Left renal pelvis (tissue), 4 donors: ENCODE data around the gene EBF3. TPM values are rescaled to one million over a fixed set of nuclear protein-coding genes. Genes with fewer than 3 reads are reported as not detected.

Experiments used
- DNase-seq, 4 donors: peaks; one replicate each; pipeline ENCODE4 v3.0.0-alpha.2; 2013; ENCODE audit warnings: low read depth in 4 of 4, low spot score in 3 of 4
- polyA plus RNA-seq, 4 donors: library from polyadenylated mRNA; unstranded; fragments of 120-200 nt; gene quantifications; one replicate each; pipeline ENCODE4 v1.2.1, GENCODE V29; 2013; ENCODE audit not compliant: insufficient read length in 4 of 4

EBF3 gene
- polyA plus RNA-seq, 4 donors: 1.8 to 47.4 (median 3.6) TPM

DNA sequence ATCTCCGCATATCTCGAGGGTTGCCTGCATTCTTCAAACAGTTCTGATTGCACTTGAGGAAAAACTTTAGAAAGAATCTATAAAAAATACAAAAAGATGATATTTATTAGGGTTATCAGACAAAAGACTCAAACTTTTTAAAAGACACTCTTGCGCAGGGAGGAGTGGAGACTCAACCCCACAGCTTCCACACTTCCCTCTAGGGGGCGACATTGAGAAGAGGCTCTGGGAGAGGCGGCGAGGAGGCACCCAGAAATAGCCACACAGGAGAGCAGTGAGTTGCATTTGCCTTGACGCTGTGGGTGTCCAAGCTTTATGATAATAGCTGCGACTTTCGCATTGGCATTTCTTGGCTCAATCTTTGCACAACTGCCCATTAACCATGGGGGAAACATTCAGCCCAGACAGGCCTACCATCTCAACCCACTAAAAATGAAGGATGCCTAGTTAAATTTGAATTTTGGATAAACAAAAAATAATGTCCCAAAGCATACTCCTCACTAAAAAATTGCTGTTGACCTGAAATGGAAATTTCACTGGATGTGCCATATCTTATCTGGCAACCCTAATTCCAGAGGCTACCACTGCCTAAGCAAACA is 86.2 kb downstream of the EBF3 start:
- no peak for DNase-seq

DNA sequence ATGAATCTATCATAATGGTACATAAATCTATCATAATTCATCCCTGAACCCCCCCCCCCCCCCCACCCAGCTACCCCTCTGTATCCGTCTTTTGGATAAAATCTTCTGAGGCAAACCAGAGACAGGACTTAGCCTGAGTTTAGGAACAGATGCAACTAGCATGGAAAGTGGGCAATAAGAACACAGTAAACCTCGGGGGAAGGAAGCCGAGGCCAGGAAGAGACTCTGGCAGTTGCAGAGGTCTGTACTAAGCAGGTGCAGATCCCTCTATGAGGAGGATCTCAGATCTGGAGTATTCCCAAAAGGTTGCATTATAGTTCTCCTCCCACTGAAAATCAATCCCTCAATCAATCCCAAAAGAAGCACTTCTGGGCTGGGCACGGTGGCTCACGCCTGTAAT is 87.2 kb downstream of the EBF3 start:
- no peak for DNase-seq

DNA sequence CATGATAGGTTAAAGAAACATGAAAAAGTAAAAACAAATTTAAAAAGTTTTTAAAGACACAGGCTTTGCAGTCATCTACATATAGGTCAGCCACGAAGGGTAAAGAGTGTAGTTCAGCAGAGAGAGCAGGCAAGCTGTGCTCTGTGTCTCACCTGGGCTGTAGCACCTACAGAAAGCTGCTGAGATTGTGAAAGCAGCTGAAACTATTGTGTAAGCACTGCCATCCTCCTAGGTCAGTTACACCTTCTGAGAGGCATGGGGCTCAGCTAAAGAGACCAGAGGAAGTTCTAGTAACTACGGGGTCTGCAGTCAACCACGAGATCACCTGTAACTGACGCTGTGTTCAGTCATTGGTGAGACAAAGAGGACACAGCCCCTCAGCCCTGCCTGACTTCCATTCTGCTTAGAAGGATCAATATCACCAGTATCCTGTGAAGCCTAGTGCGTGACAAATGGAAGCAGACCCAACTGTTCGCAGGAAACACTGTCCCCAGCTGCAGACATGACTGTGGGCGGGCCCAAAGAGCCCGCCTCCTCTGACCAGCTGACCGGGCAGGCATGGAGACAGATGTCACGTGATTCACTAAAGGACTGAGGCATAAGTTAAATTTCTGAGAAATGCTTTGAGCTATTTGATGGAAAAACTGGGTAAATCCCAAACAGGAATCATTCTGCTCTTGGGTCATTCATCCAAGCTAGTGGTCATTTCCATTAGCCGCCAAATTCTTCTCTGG is 87.9 kb downstream of the EBF3 start:
- no peak for DNase-seq

DNA sequence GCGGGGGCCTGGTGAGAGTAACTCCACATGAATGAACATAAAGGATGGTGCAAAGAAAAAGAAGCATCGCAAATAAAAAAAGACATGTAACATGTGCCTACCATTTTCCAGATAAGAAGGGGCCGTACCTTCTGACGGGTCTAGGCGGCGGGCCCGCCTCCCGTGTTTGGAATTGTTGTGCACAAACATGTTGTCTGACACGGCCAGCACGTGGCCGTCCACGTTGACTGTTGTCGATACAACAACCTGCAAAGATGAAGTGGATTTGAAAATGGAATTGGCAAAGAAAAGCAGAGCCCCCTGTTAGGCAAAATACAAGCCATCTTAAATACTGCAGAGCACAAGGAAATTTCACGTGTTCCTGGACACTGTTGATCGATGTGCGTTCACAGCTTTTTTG is 90.7 kb downstream of the EBF3 start:
- DNase-seq: no peak

DNA sequence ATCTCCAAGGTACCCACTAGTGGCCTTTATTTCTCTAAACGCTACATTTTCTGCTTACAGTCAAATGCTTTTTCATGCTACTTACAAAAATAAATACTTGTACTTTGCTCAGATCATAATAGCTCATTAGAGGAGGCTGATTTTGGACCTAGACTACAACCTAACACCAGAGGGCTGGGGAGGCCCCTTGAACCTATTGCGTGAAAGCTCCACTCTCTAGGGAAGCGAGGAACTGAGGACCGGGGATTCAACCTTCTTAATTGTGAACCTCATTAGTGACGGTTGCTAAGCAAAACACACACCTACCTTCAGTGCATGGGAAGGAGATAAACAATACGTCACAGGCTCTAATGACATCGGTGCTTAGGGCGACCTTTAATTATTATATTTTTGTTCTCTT is 92.1 kb downstream of the EBF3 start:
- DNase-seq: no peak

DNA sequence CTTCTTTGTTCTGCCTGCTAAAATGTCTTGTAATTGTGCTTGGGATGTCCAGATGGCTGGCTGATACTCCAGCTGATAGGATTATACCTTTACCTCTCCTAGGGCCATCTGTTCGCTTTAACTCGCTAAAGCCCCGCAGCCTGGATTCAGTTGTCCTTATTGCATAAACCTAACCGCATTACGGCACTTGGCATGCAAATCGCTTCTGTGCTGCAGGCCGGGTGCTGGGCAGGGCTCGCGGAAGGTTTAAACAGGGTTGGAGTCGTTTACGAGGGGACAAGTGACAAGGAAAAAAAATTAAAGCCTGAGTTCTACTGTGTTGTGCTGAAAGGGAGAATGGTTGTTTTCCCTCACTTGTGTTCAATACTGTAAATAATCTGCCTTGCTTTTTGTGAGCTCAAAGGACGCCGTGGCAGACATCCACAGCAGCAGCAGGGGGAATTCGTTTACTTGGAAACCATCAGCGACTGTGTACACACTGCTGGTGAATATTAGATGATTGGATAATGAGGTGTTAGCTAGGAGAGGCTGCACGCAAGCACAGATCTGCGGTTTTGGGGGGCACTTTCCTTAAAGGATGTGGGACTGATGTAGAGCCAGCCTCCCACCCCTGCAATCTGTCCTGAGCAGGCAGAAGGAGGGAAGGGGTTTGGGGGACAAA is 93.0 kb downstream of the EBF3 start:
- no peak for DNase-seq

DNA sequence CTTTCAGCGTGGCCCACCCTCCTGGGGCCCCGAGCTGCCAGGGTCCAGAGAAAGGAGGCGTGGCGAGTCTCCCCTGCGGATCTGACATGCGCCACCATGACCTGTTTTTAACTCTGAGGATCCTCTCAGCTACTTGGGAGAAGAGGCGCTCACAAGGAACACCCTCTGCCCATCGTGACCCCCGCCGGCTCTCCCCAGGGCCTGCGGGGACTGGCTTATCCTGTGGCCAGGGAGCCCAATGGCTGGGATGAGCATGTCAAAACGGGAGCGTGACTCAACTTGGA is 93.7 kb downstream of the EBF3 start:
- DNase-seq: no peak

DNA sequence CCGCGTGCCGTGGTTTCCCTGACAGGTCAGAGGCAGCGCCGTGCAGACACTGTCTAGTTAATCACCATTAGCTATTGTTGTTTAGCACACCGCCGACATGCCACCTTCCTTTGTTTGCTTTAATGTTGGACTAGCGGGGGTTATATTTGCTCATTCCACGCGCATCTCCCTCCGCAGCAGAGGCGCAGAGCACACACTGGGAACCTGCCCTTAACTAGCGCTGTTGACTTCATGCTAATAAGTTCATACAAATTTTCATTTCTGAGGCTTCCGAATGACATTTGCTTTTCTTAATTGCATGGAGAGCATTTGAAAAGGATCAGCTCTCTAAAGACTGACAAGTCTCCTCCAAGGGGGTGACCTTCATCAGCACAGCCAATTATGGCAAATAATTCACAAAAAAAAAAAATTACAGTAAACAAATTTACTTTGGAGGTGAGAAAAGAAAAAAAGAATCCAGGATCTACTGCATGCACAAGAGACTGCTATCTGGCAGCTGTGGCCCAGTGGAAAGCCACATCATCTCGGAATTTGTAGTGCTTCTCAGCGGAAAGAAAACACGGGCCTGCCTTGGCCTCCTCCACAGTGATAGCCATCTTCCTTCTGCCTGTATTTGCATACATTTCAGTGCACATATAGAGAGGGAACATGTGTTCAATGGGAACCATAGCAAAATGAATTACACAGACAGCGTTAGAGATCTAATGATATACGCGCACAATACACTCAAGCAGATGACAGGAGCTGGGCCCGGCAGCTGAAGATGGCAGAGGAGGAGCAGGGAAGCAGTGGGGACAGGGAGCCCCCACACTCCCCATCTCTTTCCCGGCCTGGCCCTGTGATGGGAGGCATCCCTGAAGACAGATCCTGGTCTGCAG is 94.2 kb downstream of the EBF3 start:
- no peak for DNase-seq

DNA sequence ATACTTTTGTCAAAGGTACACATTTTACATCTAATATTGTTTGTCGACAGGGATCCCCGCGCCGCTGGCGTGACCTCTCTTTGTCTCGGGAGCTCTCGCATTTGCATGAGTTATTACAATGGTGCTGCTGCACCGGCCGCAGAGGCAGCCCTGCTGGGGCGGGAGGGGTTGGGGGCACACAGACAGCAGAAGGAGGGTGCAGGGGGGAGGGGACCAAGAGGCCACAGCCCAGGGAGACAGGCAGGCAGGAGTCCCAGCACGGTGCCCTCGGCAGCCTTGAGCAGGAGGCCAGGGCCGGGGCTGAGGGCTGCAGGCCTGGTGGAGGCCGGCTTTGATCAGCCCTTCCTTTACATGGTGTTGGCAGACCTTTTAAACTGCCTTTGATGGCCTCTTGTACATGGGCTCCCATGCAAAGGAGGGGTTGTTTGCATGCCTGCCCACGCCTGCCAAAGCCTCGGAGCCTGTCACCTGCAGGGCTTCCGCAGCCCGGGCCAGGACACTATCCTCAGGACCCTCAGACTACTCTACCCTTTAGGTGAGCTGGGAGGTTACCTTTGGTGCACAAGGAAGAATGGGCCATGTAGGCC is 95.5 kb downstream of the EBF3 start:
- no peak for DNase-seq

DNA sequence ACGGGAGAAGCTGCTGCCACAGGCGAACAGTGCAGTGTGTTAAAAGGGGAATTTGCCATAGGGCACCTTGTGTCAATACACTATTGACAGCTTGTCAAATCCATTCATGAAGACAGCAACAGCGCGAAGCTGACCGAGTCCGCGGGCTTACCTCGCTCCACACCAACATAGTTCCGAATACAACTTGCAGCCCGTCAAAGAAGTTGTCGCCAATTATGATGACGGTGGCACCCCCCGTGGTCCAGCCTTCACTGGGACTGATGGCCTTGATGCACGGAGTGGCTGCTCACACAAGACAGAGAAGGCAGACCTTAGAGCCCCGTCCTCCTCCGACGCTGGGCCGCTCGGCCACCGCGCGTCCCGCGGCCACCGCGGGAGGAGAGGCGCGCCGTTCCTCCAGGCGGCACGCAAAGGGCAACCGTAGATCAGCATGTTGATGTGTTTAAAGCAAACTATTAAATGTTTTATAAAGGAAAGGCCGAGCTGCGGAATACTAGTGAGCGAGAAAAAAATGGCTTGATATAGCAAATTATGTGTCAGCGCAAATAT is 96.4 kb downstream of the EBF3 start:
- no peak for DNase-seq

DNA sequence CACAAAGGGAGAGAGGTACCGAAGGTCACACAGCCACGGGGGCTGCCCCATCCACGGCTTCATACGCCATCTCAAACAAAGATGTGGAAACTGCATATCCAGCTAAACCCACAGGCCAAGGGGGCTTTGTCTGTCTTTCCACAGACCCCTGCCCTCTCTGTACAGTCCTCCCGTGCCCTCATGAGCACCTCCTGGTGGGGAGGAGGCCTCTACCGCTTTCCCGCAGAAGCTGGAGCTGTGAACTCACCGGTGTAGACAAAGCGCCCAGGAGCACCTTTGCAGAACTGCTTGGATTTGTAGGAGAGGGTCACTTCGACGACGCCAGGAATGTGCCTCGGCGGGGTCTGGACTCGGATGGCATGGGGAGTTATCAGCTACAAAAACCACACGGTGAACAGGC is 97.2 kb downstream of the EBF3 start:
- DNase-seq: no peak

DNA sequence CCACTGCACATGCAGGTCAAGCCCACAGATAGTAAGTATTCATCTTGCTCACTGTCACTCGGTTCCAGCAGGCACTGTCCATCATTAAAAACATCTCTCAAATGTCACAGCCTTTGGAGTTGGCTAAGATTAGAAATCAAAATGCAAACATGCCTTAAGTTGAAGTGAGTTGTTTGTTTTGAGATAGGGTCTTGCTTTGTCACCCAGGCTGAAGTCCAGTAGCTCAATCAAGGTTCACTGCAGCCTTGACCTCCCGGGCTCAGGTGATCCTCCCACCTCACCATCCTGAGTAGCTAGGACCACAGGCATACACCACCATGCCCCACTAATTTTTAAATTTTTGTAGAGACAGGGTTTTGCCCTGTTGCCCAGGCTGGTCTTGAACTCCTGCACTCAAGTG is 98.1 kb downstream of the EBF3 start:
- DNase-seq: no peak

DNA sequence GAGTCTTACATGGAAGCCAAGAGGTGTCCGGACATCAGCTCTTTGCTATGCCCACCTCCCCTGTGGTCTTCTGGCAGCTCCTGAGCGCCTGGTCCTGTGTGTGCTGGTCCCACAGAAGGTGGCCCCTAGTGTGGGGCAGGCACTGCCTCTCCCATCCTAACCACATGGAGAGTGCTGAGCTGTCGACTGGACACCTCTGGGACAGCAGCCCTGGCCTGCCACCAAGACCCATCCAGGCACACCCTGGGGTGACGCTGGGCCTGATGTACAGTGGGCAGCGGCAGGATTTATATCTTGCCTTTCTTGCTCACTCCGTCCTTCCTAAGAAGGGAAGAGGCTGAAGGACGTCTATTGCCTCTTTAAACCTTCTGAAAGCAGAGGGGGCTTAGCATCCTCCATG is 98.7 kb downstream of the EBF3 start:
- DNase-seq: no peak

DNA sequence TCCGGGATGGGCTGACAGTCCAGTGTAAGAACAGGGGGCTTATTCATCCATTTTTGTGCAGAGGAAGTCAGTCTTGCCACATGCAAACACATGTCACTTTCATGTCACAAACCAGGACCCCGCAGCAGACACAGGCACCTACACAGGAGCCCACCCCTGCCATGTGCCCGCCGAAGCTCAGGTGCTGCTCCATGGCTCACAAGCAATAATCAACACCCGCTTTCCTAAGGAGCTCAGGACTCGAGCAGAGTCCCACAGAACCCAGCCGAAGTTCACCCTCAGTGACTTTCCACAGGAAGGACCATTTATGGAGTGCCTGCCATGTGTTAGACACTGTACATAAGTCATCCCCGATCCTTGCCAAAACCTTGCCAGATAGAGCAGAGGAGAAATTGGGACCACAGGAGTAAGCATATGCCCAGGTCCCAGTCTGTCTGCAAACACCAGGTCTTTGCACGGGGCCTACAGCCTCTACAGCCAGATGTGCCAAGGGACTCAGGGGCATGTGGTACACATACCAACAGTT is 99.4 kb downstream of the EBF3 start:
- DNase-seq: no peak

DNA sequence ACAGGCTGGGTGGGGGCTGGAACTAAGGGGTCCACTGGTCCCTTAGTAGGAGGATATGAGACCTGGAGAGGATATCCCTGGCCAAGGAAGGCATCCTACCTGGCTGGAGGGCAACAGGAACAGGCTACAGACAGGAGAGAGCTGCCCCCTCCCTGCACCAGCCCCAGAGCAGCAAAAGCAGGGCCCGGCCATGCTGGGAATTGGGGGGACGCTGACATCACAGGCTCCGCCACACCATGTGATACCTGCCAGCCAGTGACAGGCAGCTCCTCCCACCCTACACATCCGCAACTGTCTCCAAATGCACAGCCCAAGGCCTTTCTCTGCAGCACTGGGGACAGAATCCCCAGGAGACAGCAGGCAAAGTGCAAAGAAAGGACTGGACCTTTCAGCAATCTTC is 100.0 kb downstream of the EBF3 start:
- DNase-seq: no peak

DNA sequence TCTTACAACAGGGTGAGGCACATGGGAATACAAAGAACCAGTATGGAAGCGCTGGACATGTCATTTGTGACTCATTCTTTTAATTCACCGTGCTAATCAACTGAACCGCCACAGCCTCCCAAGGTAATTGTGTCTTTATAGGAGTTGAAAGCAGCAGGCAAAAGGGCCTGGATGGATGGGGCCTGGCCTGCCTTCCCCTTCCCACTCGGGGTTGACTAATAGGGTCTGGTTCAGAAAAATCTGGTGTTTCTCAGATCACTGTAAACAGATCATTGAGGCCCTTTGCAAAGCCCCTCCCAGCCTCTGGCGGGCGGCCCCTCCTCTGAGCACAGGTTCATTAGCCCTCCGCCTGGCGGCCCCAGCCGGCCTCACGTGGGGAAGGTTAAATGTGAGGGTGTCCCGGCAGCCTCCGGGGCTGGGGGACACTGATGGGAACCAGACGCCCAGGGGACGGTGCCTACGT is 100.8 kb downstream of the EBF3 start:
- DNase-seq: no peak

DNA sequence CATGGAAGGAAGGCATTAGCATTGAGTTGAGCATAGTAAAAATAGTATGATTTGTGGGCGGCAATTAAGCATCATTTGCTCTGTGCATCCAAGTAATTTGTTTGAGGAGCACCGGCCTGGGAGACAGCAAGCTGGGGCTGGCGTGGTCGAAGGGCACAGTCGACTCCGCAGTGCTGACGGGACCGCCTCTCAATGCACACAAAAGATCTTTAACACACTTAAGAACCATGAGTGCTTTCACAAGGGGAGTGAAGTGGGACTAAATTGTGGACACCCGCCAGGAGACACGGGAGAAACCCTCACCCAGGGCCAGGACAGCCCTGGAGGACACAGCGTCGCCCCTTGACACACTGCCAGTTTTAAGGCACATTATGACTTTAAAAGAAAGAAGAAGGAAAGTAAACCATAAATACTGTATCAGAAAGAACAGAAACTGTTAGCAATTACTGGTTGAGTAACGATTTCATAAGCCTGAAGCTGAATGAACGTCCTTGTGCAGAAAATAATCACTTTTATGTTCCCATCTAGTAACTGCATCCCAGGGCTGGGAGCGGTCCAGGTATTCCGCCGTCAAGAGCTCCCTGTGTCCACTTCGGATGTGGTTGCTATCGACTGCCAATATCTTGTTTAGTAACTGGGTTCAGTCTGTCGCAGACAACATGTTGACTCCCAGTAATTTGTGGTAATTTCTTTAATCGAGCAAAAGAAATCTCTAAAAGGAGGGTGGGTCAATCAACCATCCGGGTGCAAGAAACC is 102.1 kb downstream of the EBF3 start:
- no peak for DNase-seq

DNA sequence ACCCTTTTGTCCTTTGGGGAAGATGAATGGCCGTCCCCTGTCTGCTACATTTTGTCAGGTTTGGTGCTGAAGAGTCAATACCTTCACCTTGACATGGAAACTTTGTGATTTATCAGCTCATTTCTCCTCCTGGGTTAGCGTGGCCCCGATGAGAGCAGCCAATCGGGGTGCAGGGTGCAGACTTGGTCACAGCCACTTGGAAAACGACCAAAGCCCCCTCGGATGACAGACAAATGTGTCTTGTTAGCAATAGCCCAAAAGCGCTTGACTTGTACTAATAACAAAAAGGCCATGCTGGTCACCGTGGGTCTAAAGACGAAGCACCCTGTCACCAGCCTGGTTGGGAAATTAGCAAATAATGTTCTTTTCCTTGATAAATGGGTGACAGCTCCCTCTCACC is 103.7 kb downstream of the EBF3 start:
- DNase-seq: no peak

DNA sequence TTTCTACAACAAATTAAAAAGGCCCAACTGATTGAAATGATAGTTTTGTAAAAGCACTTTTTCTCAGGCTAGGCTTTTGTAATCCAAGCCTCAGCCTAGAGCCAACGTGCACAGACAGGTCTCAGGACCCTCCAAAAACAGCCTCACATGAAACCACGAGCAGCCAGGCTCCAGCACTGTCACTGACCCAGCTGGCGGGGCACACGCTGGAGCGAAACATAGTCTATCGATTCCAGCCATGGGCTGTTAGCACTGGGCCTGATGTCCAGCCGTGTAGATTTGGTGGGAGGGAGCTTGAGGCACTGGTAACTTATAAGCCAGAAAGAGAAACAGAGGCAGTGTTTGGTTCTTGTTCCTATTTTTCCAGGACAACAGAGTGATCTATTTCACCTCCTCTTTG is 104.5 kb downstream of the EBF3 start:
- DNase-seq: no peak
